GM12878 (cell line): ENCODE results near the gene TBC1D8. TPM values are rescaled to one million over a fixed set of nuclear protein-coding genes. Genes with fewer than 3 reads are reported as not detected.

Experiments
- ATAC-seq: fragments of 200-7000 bp; cut with Tn5 transposase; 3 replicates; pipeline ENCODE4 v1.9.1; 2020; ENCODE audit warnings: mild to moderate bottlenecking, moderate library complexity
- BruUV-seq: library from RNA; stranded (reverse); fragments of 400-500 nt; replicated peaks from 2 replicates; lab custom pipeline; 2021; lab: Mats Ljungman, UMichigan
- CTCF ChIA-PET: fragments of 300-600 bp; sonication (Branson Sonifier 250); formaldehyde crosslinking; extraction: SDS; loops from one replicate; lab custom pipeline; 2021; ENCODE audit warnings: inconsistent platforms; lab: Yijun Ruan, JAX
- POLR2A ChIA-PET: fragments of 350-600 bp; formaldehyde crosslinking; extraction: SDS; loops from one replicate; lab custom pipeline; 2021; ENCODE audit warnings: inconsistent platforms; lab: Charles Lee
- RAD21 ChIA-PET: fragments of 300-600 bp; sonication (Branson Sonifier 250); formaldehyde crosslinking; loops from one replicate; lab custom pipeline; 2023; ENCODE audit warnings: antibody characterized with exemption; ENCODE audit not compliant: unreplicated experiment; lab: Charles Lee
- SMC1A ChIA-PET: fragments of 300-600 bp; sonication (Branson Sonifier 250); formaldehyde crosslinking; loops from one replicate; lab custom pipeline; 2023; ENCODE audit not compliant: unreplicated experiment, uncharacterized antibody; lab: Charles Lee
- DNase-seq: peaks from one replicate; pipeline ENCODE4 v3.0.0-alpha.2; 2011; ENCODE audit warnings: low read depth, low spot score
- FAIRE-seq: peaks from 3 replicates; lab custom pipeline; 2011; peaks lifted over from hg19 to GRCh38; lab: Jason Lieb, UNC
- H2AFZ ChIP-seq: 2 replicates; pipeline ENCODE4 v1.6.0; 2011; ENCODE audit warnings: low read depth, low read length, control low read depth; ENCODE audit not compliant: control insufficient read depth
- H3K27ac ChIP-seq: 2 replicates; pipeline ENCODE4 v1.5.1; 2011; ENCODE audit warnings: control low read depth; ENCODE audit not compliant: control insufficient read depth, insufficient read depth
- H3K27me3 ChIP-seq, 2 experiments: replicated peaks in 1 of 2; 2 replicates each; pipeline versions ENCODE4 v1.6.0 to v1.6.1; 2011; ENCODE audit warnings: low read length in 1 of 2; ENCODE audit not compliant: control insufficient read depth in 2 of 2, insufficient read depth in 2 of 2
- H3K36me3 ChIP-seq, 2 experiments: 2 replicates each; pipeline ENCODE4 v1.5.1; 2011; ENCODE audit warnings: low read length in 1 of 2; ENCODE audit not compliant: control insufficient read depth in 2 of 2, insufficient read depth in 2 of 2
- H3K4me1 ChIP-seq: 2 replicates; pipeline ENCODE4 v1.6.1; 2011; ENCODE audit warnings: mild to moderate bottlenecking, low read length, moderate library complexity, mixed read lengths; ENCODE audit not compliant: control insufficient read depth, insufficient read depth
- H3K4me2 ChIP-seq: 2 replicates; pipeline ENCODE4 v1.6.0; 2011; ENCODE audit warnings: control low read depth; ENCODE audit not compliant: control insufficient read depth, insufficient read depth
- H3K4me3 ChIP-seq: fragments of 200-600 bp; sonication (generic); 2 replicates; pipeline ENCODE4 v1.5.1; 2016
- H3K79me2 ChIP-seq: 2 replicates; pipeline ENCODE4 v1.6.0; 2011; ENCODE audit warnings: low read length; ENCODE audit not compliant: control insufficient read depth, insufficient read depth
- H3K9ac ChIP-seq: 2 replicates; pipeline ENCODE4 v1.8.0; 2011; ENCODE audit warnings: low read length, control low read depth, mixed read lengths; ENCODE audit not compliant: control insufficient read depth, insufficient read depth
- H3K9me3 ChIP-seq: replicated peaks from 3 replicates; pipeline ENCODE4 v1.5.1; 2011; ENCODE audit warnings: mild to moderate bottlenecking, low read length; ENCODE audit not compliant: control insufficient read depth, insufficient read depth
- H4K20me1 ChIP-seq: 2 replicates; pipeline ENCODE4 v1.6.0; 2011; ENCODE audit not compliant: control insufficient read depth, insufficient read depth
- ATF2 ChIP-seq: IDR thresholded peaks from 2 replicates; pipeline ENCODE4 v1.6.1; 2012; ENCODE audit warnings: low read length, inconsistent platforms
- ATF3 ChIP-seq: IDR thresholded peaks from 2 replicates; pipeline ENCODE4 v1.6.1; 2011; ENCODE audit warnings: low read depth, mild to moderate bottlenecking, low read length, moderate library complexity, borderline replicate concordance; ENCODE audit errors: extremely low read depth
- BACH1 ChIP-seq: fragments of 450-650 bp; IDR thresholded peaks from 2 replicates; pipeline ENCODE4 v1.6.1; 2017; ENCODE audit warnings: mild to moderate bottlenecking, borderline replicate concordance
- CTCF ChIP-seq, 3 experiments: IDR thresholded peaks in 2 of 3; conservative IDR thresholded peaks in 1 of 3; 2 replicates each; pipeline ENCODE4 v1.5.1; 2011; ENCODE audit warnings: low read depth in 3 of 3, low read length in 3 of 3, mild to moderate bottlenecking in 3 of 3, control low read depth in 2 of 3, moderate library complexity in 2 of 3, inconsistent platforms in 1 of 3, mixed read lengths in 1 of 3; ENCODE audit not compliant: control insufficient read depth in 2 of 3, insufficient read depth in 1 of 3; ENCODE audit errors: extremely low read depth in 1 of 3
- IRF4 ChIP-seq: IDR thresholded peaks from 2 replicates; pipeline ENCODE4 v1.6.1; 2011; ENCODE audit warnings: low read depth, low read length
- KLF5 ChIP-seq: fragments of 450-650 bp; IDR thresholded peaks from 2 replicates; pipeline ENCODE4 v1.6.1; 2014; ENCODE audit warnings: mild to moderate bottlenecking; ENCODE audit not compliant: partially characterized antibody
- MEF2A ChIP-seq: IDR thresholded peaks from 2 replicates; pipeline ENCODE4 v1.6.1; 2011; ENCODE audit warnings: low read depth, mild to moderate bottlenecking, low read length, moderate library complexity; ENCODE audit not compliant: insufficient read depth
- NFYA ChIP-seq: IDR thresholded peaks from 2 replicates; pipeline ENCODE4 v1.6.1; 2011; ENCODE audit warnings: low read depth, mild to moderate bottlenecking, low read length, improper control_type of control experiment, borderline replicate concordance
- NR2C1 ChIP-seq: fragments of 450-650 bp; IDR thresholded peaks from 2 replicates; pipeline ENCODE4 v1.6.1; 2017; ENCODE audit warnings: antibody characterized with exemption, mild to moderate bottlenecking, moderate library complexity
- RAD21 ChIP-seq: IDR thresholded peaks from 2 replicates; pipeline ENCODE4 v1.6.1; 2011; ENCODE audit warnings: mild to moderate bottlenecking, low read depth, low read length, moderate library complexity; ENCODE audit not compliant: insufficient read depth
- RFX5 ChIP-seq: IDR thresholded peaks from 2 replicates; pipeline ENCODE4 v1.6.1; 2011; ENCODE audit warnings: low read depth, low read length, improper control_type of control experiment
- TCF7 ChIP-seq: IDR thresholded peaks from 2 replicates; pipeline ENCODE4 v1.6.1; 2014; ENCODE audit warnings: antibody characterized with exemption, borderline replicate concordance
- YY1 ChIP-seq: IDR thresholded peaks from 2 replicates; pipeline ENCODE4 v1.6.1; 2011; ENCODE audit warnings: low read depth, mild to moderate bottlenecking, low read length
- ZNF207 ChIP-seq: fragments of 450-650 bp; IDR thresholded peaks from 2 replicates; pipeline ENCODE4 v1.6.1; 2014; ENCODE audit warnings: antibody characterized with exemption, mild to moderate bottlenecking, borderline replicate concordance
- ZNF384 ChIP-seq: IDR thresholded peaks from 2 replicates; pipeline ENCODE4 v1.6.1; 2012; ENCODE audit warnings: low read depth, mild to moderate bottlenecking, low read length, improper control_type of control experiment, borderline replicate concordance
- ZNF687 ChIP-seq: fragments of 450-650 bp; IDR thresholded peaks from 2 replicates; pipeline ENCODE4 v1.6.1; 2017; ENCODE audit warnings: mild to moderate bottlenecking, moderate library complexity
- WGBS: methylation state at CpG from one replicate; pipeline ENCODE4 v1.1.6; 2016; ENCODE audit warnings: low lambda C conversion rate; ENCODE audit not compliant: insufficient replicate concordance, insufficient coverage; ENCODE audit errors: missing lambda C conversion rate; 5-methylcytosine and 5-hydroxymethylcytosine counted together
- in situ Hi-C: fragments of 300-500 bp; cut with MboI; formaldehyde crosslinking; loops from 9 replicates; pipeline ENCODE4 v1.14.3; 2018; ENCODE audit warnings: mixed read lengths
- intact Hi-C: fragments of 100-400 bp; cut with micrococcal nuclease; formaldehyde crosslinking; loops from one replicate; pipeline ENCODE4 v1.14.2; 2022; ENCODE audit not compliant: unreplicated experiment
- polyA plus RNA-seq, 11 experiments: library from polyadenylated mRNA; depleted of rRNA in 4 of 11; unstranded in 6 of 11; stranded (reverse) in 5 of 11; fragments of >200 nt; fragmentation: Nextera tagmentation in 4 of 11; fragmentation: Illumina TruSeq in 1 of 11; extraction: Ambion mirVana in 4 of 11; extraction: Trizol in 1 of 11; gene quantifications; 1 replicate in 1 of 11; 2 replicates in 10 of 11; pipeline versions ENCODE4 v1.2.1 to v1.2.3, GENCODE V29; 2011 to 2016; ENCODE audit warnings: inconsistent platforms in 2 of 11, missing spikeins in 2 of 11, low read depth in 1 of 11
- total RNA-seq, 4 experiments: library from RNA; depleted of rRNA in 3 of 4; stranded (reverse); fragments of >200 nt in 3 of 4; fragmentation: Illumina TruSeq in 1 of 4; extraction: Trizol in 1 of 4; gene quantifications; 2 replicates each; pipeline versions ENCODE4 v1.2.1 to v1.2.3, GENCODE V29; 2013 to 2021

TBC1D8 gene
- total and polyA plus RNA-seq, 10 of the 15 experiments (the other 5 are each of a cell fraction or from before 2014, with no cell fraction given) = 0.80 to 4.9 (median 4.4) TPM

GRCh38 chr2:101145406-101145805, 5.8 kb downstream of the TBC1D8 start:
- in situ Hi-C loops (no loop called here), intact Hi-C loops (no loop called here)
- no peak for ATAC-seq
- DNase-seq = no peak
- H3K27me3 ChIP-seq = peaks cover 0 to 3% of the 10 kb centered on the region in 2 experiments; a peak in 1 of 4 replicates
- H2AFZ ChIP-seq = no peak overlapping the region
- peaks cover 2% of the 10 kb centered on the region for H3K79me2 ChIP-seq
- H3K4me1 ChIP-seq = no peaks in the 10 kb centered on the region
- WGBS = 57% methylated on average over 2 of the region's 2 CpGs
- no peaks in the 10 kb centered on the region for H3K36me3 ChIP-seq
- ChIA-PET CTCF (no interaction called here), POLR2A (no interaction called here), RAD21 (no interaction called here), SMC1A (interaction anchor here (0.6 kb wide), 1 partner anchor 535 kb away, joined by 3 read pairs; no protein-coding TSS in a partner anchor)
- no peaks in the 10 kb centered on the region for H3K9me3 ChIP-seq
- no peak overlapping the region for H3K4me3 ChIP-seq
- no peak overlapping the region for H3K4me2 ChIP-seq
- no peak overlapping the region for H3K9ac ChIP-seq
- no peak overlapping the region for H3K27ac ChIP-seq
- no TSS peak for BruUV-seq
- H4K20me1 ChIP-seq = no peaks in the 10 kb centered on the region
- no peak for FAIRE-seq
- TF ChIP-seq IRF4 (no peak), KLF5 (no peak), ZNF687 (no peak), CTCF (IDR thresholded peaks at IDR 0.05 in 2 of 3, conservative IDR thresholded peaks at IDR 0.05 in 1 of 3; ENCODE audit: control insufficient read depth in 2 of 3, extremely low read depth in 1 of 3, insufficient read depth in 1 of 3, low read depth in 3 of 3, low read length in 3 of 3) (no peak), ZNF384 (no peak), TCF7 (no peak), RAD21 (no peak), NFYA (no peak), ATF3 (no peak), MEF2A (no peak), RFX5 (no peak), YY1 (no peak), ATF2 (no peak), BACH1 (no peak), NR2C1 (no peak), ZNF207 (no peak)
